GM18499 (cell line): ENCODE data around the gene MROH9.
"Not testable (repeated sequence)": the region's sequence is repeated elsewhere in the genome, so short reads cannot be mapped to it uniquely, and the experiment has no call there.

Experiments
- ATAC-seq: cut with Tn5 transposase; IDR thresholded peaks from one replicate; pipeline ENCODE4 v1.9.1; 2021; ENCODE audit warnings: moderate number of reproducible peaks; ENCODE audit not compliant: insufficient read depth, unreplicated experiment

Gene MROH9, protein sequence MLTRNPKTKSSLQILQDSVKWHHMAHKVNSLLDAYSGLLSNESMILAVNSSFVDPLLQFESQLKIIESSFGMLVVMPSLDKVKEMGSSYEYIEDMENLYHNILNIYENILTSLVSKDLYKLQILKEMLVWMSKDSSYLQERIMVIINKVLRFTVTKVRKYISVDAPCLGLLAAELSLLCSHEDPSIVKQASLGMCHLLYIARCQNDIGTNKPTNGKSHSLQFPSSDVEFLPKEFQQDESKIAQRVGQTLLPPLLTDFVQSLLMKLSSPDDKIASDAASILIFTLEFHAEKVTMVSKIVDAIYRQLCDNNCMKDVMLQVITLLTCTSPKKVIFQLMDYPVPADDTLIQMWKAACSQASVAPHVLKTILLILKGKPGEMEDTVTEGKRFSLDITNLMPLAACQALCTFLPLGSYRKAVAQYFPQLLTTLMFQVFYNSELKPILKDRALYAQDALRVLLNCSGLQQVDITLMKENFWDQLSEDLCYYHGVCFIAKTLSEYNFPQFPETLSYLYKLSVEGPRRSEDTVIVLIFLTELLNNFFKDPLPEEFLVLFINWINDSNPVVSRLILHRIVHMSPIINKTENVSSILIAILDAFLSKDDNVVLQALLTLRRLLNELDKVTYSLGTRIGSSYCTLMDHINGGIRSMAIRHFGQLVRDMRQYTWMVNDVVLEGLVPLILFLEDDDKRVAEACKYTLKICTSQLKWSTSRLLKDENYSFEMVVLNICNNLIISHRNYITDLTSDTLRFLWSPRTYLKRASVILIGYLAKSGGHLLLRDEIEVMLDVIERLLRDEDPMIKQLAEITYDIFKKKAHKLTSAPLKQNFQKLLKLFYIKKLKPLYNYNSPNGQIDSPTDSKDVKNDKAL

DNA sequence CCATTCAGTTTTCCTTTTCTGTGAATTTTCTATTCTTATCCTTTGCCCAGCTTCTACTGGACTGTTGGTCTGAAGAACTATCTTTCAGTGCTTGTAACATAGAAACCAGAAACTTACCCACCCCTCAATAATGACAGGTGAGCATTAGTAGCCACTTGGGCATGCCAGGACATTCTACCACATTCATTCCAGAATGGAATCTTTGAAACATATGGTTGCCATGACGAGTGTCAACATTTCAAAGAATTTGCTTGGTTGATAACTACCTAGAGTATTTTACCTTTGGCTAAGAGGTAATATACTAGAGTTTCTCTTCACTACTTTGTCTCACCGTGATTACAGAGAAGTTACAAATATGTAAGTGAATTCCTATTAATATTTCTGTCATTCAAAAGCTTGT is at the start of gene MROH9:
TSS of gene MROH9 (plus strand) at position 304 of the 400 bp plus-strand sequence. CDS start 10,023 bp downstream, outside the sequence.
- ATAC-seq, result no peak

DNA sequence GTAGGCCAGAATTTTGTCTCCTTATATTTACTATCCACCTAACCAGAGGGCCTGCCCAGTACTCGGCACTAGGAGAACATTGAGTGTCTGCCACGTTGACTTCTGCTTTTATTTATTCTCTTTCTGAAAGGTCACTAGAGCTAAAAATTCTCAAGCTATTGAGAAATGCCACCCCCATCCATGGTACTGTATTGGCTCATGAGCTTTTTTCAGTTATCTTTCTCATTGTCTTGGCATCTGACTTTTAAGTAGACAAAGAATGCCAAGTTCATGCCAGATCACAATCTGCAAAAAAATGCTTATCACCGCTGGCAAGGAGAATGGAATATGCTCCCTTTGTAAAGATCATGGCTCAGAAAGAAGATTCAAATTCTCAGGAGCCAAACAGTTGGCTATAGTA is 49.8 kb upstream of the MROH9 start:
- ATAC-seq, result no peak

DNA sequence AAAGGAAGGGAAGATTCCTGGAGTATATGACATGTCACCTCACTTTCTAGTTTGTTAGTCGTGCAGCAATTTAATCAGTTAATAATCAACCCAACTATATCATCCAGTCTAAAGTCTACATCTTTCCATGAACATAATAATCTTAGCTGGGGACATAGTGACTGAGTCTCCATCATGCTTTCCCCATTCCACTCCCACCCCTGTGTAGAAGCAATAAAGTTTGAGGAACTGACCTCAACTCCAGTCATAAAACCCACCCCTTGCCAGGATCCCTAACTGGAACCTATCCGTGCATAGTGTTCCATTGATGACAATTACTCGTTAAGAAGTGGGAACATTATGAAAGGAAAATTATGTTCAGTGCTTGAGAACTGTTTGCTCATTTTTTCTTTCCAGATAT is 48.9 kb upstream of the MROH9 start:
- no peak for ATAC-seq

DNA sequence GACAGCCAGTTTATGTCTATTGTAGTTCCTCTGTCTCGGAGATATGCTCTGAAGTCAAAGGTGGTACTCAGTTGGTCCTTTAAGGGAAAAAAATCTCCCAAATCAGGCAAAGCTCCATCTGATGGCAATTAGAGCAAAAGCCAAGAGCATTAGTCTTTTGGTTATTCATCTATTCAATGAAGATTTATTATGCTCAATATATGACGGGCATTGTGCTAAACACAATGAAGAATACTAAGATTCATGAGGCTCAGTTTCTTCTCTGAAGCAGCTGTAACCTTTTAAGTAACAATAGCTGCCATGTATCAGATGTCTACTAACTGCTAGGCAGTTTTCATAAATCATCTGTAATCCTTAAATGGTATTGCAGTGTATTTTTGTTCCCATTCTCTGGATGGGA is 47.6 kb upstream of the MROH9 start:
- ATAC-seq, result no peak

DNA sequence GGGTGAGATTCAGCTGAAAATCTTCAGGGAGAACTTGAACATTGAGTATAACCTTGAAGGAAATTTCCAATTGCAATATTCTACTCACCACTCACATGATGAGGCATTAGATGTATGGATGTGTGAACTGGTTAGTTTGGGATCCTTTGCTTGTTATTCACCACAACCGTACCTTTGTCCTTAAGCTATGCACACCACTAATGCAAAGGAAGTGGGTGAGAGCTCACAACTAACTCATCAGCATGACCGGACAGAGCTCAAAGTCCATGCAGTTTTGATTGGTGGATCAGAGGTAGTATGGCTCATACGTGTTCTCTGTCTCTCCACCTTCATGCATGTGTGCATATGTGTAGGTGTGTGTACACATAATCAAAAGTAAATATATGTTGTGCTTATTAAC is 43.5 kb upstream of the MROH9 start:
- ATAC-seq, result no peak

DNA sequence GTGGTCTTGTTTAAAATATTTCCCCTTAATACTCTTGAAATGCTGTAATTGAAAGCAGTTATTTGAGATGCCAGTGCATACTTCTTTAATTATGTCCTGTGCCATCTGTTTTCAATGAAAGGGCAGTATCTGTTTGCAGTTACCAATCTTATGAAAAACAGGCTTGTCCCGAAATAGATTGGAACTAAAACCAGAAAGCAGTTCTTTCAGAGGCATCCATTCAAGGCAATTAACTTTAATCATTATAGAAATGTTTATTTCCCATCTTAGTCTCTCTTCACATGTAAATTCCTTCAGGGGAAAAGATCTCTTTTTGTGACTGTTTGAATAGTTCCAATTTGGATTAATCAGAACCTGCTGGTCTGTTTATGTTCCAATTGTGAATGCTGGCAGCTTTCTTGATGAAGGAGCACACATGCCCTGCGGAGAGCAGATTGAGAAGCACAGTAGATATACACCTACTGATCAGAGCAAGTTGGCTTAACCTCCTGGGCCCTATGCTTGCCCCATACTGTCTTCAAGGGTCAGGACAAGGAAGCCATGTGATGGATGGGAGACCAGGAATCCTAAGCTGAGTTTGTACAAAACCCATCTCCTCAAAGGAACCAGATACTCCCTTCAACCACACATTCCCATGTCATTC is 41.6 kb upstream of the MROH9 start:
- ATAC-seq, result no peak

DNA sequence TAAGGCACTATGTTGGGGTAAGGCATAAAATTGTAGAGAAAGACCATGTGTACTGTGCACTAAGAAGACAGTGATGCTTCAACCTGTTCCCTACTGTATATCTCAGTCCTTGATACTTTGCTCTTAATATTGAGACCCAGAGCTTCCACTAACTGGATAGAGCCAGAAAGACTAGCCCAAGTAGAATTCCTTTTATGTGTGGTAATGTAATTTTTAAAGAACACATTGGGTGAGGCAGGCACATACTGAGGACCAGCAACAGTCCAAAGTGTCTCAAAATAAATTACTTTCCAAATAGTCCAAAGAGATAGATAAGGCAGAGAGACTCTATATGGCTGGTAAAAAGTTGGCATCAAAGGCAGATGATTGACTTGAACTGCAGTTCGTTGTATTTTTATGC is 31.4 kb upstream of the MROH9 start:
- no peak for ATAC-seq

DNA sequence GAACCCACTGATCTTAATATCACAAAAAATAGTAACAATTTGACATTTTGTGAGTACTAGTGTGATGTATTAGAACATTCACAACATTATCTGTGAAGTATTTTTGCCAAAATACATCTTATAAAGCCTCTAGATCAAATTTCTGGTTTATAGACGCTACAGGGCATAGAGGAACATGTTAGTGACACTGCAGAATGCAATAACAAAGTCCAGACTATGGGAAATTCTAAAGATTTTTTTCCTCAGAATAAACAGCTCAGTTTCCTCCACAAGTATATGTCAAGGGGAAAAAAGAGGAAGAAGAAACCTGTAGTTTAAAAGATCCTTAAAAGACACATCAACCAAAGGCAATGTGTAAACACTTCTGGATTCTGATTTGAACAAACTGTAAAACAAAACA is 26.4 kb upstream of the MROH9 start:
- ATAC-seq, result no peak

DNA sequence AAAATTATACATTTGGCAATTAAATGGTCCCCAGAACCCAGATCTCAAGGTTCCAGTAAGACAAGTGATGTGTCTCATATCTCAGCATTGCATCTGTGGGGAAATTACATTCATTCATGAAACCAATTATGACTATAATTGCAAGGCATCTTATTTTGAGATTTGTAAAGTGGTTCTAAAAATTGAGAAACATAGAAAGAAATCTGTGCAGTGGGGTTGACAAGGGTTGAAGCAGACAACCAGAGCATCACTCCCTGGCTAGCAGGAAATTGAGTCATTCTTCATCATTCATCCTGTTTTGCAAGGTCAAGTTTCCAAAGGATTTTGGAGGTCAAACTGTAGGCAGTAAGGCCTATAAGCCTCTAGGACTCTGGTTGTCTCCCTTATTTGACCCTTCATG is 25.1 kb upstream of the MROH9 start:
- no peak for ATAC-seq

DNA sequence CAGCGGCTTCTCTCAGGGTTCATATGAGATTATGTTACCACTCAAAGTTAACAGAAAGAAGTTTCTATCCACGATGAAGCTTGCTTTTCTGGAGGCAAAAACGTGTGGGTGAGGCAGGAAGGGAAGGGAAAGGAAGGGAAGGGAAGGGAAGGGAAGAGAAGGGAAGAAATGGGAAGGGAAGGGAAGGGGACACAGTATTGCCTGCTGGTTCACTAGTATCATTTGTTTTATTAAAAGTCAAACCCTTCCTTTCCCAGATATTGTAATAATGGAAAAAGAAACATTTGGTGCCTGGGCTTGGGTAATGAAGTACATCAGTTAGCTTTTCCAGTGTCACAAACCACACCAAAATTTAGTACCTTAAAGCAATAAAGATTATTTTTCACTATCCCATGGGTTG is 18.0 kb upstream of the MROH9 start:
- no peak for ATAC-seq

DNA sequence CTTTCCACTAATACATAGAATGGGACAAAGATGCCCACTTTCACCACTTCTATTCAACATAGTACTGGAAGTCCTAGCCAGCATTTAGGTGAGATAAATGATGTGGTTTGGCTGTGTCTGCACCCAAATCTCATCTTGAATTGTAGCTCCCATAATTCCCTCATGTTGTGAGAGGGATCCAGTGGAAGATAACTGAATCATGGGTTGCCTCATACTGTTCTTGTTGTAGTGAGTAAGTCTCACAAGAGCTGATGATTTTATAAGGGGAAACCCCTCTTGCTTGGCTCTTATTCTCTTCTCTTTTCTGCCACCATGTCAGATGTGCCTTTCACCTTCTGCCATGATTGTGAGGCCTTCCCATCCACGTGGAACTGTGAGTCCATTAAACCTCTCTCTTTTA is 10.7 kb upstream of the MROH9 start:
- not testable (repeated sequence) for ATAC-seq

DNA sequence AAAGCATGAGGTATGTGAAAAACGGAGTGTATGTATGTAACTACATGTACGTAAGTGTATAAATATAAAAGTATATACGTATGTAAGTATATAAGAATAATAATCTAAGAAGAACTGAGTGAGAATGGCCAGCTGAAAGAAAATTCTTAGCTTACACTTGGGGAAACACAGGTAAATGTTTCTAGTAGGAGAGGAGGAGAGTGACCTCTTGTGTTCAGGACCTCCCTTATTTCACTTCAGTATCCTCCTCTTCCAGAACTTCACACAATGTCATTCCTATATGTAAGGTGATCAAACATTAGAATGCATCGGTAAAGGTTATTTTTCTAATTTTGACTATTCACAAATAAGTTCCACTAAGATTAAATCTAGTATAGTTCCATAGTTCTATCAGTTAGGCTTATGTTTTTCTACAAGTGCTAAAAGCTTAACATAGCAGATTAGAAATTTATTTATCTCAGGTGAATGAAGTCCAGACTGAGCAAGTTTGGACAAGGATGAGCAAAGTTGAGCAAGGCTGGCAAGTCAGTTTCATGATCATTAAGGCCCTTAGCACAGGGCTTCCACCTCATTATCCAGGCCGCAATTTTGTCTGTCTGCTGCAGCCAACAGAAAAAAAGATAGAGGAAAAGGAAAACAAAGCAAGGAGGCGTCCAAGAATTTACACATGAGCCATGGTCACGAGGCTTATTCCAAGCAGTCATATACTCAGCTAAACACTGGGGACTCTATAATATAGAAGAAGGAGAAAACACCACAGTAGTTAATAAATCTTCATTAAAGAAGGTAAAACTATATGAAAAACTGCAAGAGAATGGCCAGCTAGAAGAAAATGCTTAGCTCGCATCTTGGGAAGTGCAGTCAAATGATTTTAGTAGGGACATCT is 7.1 kb upstream of the MROH9 start:
- ATAC-seq, result no peak

DNA sequence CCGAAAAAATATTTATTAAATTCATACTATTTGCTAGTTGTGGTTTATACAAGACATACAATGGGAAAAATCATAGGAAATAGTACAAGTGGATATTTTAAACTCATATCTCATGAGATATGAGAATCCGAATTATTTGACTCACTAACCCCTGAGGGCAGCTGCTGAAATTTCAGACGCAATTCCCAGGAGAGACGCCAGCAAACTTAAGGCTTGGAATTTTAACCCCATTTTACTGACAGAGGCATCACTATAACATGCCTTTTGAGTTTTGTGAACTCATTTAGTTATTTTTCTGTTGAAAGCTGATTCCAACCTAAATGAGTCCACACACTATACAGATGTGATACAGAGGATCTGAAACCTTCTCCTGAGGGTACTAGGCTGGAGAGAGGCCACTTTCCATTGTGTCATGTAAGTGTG is 5.9 kb upstream of the MROH9 start:
- no peak for ATAC-seq

DNA sequence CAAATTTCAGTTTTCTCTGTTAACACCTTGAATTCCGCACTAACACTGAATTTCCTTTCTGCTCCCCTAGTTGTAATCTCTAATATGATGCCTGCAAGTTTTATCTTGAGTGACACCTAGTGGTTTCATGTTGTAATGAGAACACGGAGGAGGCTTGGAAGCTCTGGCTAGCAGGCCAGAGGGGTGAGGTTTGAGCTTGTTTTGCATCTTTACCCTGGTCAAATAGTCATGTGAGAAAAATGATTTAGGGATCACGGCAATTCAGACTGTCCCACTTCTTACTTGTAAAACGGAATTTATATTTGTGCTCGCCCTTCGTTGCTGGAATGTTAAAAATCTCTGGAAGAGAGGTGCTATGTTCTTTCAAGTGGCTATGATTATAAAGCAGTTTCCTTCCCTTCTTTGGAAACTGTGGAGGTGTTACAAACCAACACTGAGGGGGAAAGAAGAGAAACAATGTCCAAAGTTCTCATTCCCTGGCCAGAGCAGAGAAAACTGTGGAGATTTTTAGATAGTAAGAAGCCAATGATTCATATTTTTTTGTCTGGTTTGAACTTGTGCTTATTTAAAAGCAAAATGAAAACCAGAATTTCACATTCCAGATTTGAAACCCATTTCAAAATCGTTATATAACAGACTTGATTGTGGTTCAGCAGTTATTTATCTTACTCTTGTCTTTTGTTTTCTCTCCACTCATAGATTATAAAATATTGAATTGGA is 5.3 kb upstream of the MROH9 start:
- ATAC-seq, result peak; percentile 88

DNA sequence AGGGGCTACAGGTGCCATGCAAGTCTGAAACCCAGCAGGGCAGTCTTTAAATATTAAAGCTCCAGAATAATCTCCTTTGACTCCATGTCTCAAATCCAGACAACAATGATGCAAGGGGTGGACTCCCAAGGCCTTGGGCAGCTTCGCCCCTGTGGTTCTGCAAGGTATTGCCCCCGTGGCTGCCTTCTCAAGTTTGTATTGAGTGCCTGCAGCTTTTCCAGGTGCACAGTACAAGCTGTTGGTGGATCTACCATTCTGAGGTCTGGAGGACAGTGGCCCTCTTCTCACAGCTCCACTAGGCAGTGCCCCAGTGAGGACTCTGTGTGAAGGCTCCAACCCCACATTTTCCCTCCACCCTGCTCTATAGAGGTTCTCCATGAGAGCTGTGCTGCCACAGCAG is 3.7 kb upstream of the MROH9 start:
- no peak for ATAC-seq

DNA sequence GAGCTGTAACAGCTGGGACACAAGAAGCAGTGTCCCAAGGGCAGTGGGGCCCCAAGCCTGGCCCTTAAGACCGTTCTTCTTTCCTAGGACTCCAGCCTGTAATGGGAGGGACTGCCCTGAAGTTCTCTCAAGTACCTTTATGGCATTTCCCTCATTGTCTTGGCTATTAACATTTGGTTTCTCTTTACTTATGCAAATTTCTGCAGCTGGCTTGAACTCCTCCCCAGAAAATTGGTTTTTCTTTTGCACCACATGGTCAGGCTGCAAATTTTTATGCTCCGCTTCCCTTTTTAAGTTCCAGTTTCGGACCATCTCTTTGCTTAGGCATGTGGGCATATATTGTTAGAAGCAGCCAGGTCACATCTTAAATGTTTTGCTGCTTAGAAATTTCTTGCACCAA is 3.1 kb upstream of the MROH9 start:
- ATAC-seq, result no peak

DNA sequence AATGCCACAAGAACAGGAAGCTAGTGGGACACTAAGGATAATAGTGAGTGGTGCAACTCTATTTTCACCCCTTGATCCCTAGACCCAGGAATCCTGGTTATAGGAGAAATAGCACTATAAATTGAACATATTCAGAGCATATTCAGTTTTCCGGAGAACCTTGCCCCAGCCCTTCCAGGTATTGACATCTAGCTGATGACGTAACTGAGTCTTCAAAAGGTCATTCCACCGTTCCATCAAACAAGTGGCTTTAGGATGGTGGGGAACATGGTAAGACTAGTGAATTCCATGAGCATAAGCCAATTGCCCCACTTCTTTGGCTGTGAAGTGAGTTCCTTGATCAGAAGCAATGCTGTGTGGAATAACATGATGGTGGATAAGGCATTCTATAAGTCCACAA is 2.9 kb downstream of the MROH9 start:
- no peak for ATAC-seq

DNA sequence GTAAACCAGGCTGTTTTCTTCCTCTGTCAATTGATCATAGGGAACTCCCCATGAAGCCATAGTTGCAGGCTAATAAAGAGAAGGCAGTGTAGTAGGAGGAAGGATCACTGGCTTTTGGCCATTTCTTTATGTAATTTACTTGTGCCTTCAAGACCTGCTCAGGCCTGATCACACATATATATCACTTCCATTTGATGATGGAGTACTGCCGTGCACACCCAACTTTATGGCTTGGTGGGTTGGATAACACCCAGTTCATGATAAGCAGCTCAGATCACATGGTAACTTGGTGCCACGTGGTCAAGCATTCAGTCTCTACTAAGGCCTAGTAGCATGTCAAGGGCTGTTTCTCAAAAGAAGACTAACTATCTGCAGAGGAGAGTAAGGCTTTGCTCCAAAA is 4.1 kb downstream of the MROH9 start:
- ATAC-seq, result no peak

DNA sequence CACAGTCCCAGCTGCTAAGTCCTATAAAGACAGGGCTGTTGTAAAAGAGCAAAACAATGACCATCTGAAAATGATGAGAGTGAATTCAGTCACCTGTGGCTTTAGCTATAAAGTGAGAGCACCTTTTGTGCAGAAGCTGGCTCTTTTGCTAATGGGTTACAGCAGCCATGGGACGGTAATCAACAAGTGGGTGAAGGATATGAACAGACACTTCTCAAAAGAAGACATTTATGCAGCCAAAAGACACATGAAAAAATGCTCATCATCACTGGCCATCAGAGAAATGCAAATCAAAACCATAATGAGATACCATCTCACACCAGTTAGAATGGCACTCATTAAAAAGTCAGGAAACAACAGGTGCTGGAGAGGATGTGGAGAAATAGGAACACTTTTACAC is 16.4 kb downstream of the MROH9 start:
- not testable (repeated sequence) for ATAC-seq
